HG03469 (cell line): ENCODE measurements around the gene NIPAL3.
"Not testable (repeated sequence)": the region's sequence is repeated elsewhere in the genome, so short reads cannot be mapped to it uniquely, and the experiment has no call there.

Experiments used
- ATAC-seq: cut with Tn5 transposase; IDR thresholded peaks from one replicate; pipeline ENCODE4 v1.9.1; 2021; ENCODE audit warnings: mild to moderate bottlenecking, moderate library complexity, moderate number of reproducible peaks; ENCODE audit not compliant: unreplicated experiment

The NIPAL3 gene

DNA sequence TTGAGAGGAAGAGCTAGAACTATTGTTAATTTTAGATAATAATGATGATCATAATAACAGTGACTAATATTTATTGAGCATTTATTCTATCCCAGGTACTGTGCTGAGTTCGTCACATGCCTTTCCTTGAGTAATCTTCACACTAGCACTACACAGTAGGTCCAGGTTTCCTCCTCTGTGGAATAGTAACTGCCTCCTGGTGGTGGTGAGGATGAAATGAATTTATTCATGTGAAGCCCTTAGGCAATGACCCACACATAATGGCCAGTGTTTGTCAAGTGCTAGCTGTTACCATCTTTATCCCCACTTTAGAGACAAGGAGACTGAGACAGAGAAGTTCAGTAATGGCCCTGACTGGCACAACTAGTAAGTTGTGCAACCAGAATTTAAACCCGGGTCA is 5.9 kb downstream of the NIPAL3 start:
- no peak for ATAC-seq

- no peak for ATAC-seq
Observed at GRCh38 chr1:24424207-24424606, 8.6 kb downstream of the NIPAL3 start.

GRCh38 chr1:24424990-24425389 is 9.4 kb downstream of the NIPAL3 start:
- ATAC-seq = no peak

DNA sequence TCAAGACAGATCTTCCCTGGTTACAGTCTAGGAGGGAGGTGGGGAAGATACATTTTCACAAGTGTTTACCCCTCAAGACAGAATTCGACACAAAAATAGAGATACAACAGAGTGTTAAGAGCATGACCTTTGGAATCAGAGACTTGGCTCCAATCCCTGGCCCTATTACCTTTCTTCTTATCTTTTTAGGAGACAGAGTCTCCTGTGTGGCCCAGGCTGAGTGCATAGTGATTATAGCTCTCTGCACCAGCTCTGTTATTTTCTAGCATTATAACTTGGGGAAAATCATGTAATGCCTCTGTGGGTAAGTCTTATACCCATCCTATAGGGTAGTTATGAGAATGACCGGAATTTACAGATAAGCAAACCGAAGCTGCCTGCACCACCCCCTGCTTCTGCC is 9.8 kb downstream of the NIPAL3 start:
- ATAC-seq = no peak

GRCh38 chr1:24425922-24426321 is 10.3 kb downstream of the NIPAL3 start:
- ATAC-seq = no peak

DNA sequence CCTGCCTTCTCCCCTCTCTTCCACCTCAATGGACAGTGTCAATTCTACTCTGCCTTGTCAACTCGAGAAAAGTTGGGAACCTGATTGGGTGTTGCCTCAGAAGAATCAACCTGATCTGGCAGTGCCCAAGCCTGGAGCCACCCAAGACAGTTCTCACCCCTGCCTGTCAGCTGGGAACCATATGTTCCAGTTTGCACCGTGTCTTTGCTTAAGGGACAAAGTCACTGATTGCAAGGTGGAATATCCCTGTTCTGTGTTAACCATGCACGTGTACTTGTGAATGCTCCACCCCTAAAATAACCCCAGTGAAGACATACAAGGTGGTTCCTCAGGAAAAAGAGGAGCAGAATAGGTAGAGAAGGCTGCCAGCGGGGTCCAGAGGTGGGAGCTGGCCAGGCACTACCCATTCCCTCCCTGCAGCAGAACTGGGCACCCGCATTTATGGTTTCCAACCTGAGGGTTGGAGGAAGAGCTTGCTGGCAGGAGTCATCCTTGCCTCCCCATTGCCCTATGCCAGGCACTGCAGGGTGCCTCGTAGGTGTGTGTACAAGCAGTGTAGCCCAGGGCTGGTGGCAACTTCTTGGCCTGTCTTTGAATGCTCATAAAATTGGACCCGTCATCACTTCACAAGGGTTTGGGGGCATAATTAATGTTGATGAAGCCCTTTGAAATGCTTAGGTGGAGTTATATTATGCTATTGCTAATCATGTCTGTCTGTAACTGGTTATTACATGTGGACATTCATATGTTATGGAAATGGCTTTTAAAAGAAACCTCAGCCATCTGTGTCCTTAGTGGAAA is 11.3 kb downstream of the NIPAL3 start:
- ATAC-seq = no peak

- no peak for ATAC-seq
Observed at GRCh38 chr1:24427545-24427862, 11.9 kb downstream of the NIPAL3 start.

GRCh38 chr1:24435782-24436365 is 20.3 kb downstream of the NIPAL3 start:
- ATAC-seq = no peak

- ATAC-seq = no peak
Observed at GRCh38 chr1:24437631-24438396, 22.2 kb downstream of the NIPAL3 start.

GRCh38 chr1:24438423-24438901 is 22.9 kb downstream of the NIPAL3 start:
- ATAC-seq = no peak

DNA sequence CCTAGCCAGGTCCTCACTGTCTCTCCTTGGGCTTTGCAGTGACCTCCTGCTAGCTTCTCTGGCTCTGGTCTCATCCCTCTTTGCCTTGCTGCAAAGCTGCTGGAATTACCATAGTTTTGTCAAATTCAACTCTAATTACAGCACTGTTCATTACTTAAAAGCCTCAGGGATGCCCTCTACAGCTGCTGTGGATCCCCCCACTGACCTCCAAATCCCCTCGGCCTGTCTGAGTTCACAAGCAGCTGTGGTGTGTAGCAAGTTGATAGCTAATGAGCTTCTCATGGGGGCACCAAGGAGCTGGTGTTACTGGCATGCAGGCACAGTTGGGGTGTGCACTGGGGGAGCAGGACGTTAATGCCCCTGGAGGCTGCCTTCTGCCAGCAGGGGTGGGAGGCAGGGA is 24.8 kb downstream of the NIPAL3 start:
- no peak for ATAC-seq

DNA sequence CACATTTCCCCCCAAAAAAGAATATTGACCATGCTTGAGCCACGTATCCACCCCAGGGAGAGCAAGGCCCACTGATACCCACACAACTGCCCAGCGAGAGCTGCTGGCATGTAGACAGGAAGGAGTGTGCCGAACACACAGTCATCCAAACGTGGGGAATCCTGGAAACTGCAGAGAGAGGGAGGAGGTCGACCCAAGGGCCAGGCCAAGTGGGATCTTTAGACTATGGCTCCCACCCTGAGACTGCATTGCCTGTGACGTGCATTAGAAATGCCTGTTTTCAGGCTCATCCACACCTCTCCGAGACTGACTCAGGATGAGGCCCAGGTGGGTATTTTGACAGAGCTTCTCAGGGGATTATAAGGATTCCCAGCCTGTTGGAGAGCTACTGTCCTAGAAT is 25.9 kb downstream of the NIPAL3 start:
- no peak for ATAC-seq

DNA sequence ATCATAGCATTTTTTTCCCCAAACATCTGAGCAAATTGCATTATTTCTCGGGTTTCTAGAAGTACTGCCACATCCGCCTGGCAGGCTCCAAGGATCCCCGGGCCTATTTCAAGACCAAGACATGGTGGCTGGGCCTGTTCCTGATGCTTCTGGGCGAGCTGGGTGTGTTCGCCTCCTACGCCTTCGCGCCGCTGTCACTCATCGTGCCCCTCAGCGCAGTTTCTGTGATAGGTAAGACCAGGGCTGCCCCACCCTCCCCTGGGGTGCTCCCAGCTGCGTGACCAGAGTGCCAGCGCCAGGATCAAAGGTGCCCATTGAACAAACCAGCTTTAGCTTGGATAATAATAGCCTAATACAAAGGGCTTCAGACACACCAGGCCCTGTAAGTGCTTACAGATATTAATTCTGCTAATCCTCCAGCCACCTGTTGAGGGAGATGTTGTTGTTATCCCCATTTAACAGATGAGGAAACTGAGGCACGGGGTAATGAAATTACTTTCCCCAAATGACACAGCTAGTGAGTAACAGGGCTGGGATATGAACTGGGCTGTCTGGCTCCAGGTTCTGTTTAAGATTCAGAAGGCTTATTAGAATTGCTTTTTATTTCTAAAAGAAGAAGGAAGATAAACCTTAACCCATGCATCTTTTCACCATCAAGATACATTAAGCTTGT is 26.5 kb downstream of the NIPAL3 start:
- no peak for ATAC-seq

DNA sequence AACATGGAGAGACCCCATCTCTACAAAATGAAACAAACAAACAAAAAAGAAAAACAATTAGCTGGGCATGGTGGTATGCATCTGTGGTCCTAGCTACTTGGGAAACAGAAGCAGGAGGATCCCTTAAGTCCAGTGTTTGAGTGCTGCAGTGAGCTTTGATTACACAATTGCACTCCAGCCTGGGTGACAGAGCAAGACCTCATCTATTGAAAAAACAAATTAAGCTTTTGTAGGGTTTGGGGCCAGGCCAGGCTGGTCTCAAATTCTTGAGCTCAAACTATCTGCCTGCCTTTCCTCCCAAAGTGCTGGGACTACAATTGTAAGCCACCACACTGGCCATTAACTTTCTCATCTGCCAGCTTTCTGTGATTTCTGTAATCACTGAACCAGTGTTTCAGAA is 27.2 kb downstream of the NIPAL3 start:
- ATAC-seq = no peak

GRCh38 chr1:24443241-24443656 is 27.6 kb downstream of the NIPAL3 start:
- ATAC-seq = no peak

DNA sequence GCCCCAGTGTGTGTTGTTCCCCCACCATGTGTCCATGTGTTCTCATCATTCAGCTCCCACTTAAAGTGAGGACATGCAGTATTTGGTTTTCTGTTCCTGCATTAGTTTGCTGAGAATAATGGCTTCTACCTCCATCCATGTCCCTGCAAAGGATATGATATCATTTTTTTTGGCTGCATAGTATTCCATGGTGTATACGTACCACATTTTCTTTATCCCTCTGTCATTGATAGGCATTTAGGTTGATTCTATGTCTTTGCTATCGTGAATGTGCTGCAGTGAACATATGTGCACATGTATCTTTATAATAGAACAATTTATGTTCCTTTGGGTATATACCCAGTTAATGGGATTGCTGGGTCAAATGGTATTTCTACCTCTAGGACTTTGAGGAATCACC is 30.8 kb downstream of the NIPAL3 start:
- not testable (repeated sequence) for ATAC-seq

- no peak for ATAC-seq
Observed at GRCh38 chr1:24450316-24450715, 34.7 kb downstream of the NIPAL3 start.

DNA sequence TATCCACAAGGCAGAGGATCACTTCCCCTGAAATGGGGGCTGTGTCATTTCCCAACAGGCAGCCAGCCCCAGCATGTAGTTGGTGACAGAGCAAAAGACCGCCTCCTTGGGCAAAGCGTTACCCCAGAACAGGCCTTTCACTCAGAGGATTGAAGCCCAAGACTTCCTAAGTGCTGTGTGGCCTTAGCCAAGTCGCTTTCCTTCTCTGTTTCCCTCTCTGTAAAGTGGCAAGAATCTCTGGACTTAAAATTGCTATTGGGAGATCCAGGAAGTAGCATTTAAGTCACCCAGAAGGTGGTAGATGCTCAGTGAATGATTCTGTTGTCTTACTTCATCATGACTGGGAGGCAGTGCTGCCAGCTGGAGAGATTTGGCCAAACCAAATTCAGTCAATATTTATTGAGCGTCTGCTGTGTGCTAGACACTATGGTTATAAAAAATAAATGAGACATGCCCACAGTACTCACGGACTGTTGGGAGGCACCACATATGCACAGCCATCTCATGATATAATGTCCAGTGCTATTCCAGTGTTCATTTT is 35.3 kb downstream of the NIPAL3 start:
- no peak for ATAC-seq

DNA sequence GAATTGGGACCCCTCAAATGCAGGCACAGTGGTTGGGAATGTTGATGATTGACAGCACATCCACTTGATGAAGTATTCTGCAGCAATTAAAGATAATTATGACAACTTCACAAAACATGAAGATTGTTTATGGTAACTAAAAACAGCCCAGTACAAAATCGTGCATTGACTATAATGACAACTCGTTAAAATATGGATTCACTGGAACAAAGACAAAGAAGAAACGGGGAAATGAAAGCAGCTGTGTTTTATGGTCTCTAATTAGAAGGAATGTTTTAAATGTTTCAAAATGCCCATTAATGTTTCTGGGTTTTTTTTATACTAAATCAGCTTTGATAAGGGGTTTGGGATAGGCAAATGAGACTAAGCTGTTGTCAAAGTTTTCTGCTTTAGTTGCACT is 36.1 kb downstream of the NIPAL3 start:
- no peak for ATAC-seq

- no peak for ATAC-seq
Observed at GRCh38 chr1:24452922-24453485, 37.4 kb downstream of the NIPAL3 start.

- no peak for ATAC-seq
Observed at GRCh38 chr1:24454673-24455072, 39.1 kb downstream of the NIPAL3 start.
